ENCODE data around the gene MAB21L3. TPM values are rescaled to one million over a fixed set of nuclear protein-coding genes. Genes with fewer than 3 reads are reported as not detected.

The MAB21L3 gene
- total and polyA plus RNA-seq, 2 donors (not counting 3 experiments of a cell fraction or from before 2014, with no cell fraction given): not detected

- FAIRE-seq (no peak), DNase-seq (ENCODE audit: low read depth, low spot score) (no peak)
- H2AFZ ChIP-seq (ENCODE audit: low read depth, low read length): no peak overlapping the region
- no peak overlapping the region for H3K4me3 ChIP-seq (replicated peaks in 1 of 3; ENCODE audit: insufficient read depth in 1 of 3, low read depth in 1 of 3, low read length in 3 of 3)
- TF ChIP-seq JUN (IDR thresholded peaks at IDR 0.05; ENCODE audit: borderline replicate concordance, insufficient read depth, insufficient read length, low read depth) (no peak), FOS (IDR thresholded peaks at IDR 0.05; ENCODE audit: borderline replicate concordance, insufficient read depth, low read length) (no peak), POLR2A (IDR thresholded peaks at IDR 0.05; ENCODE audit: low read depth, low read length) (no peak), MAX (IDR thresholded peaks at IDR 0.05; ENCODE audit: insufficient read depth, insufficient read length) (no peak), CTCF (IDR thresholded peaks at IDR 0.05; ENCODE audit: extremely low read depth in 1 of 2, insufficient read depth in 1 of 2, low read depth in 1 of 2, low read length in 2 of 2) (no peak), POLR2AphosphoS5 (IDR thresholded peaks at IDR 0.05; ENCODE audit: insufficient read depth, low read depth, low read length) (no peak), MYC (IDR thresholded peaks at IDR 0.05; ENCODE audit: low read depth, low read length) (no peak), GATA2 (IDR thresholded peaks at IDR 0.05; ENCODE audit: insufficient read depth, insufficient read length, low read depth, low read length) (no peak), EZH2 (IDR thresholded peaks at IDR 0.05; ENCODE audit: borderline replicate concordance, low read depth, low read length, severe bottlenecking) (no peak)
- no peaks in the 10 kb centered on the region for H3K79me2 ChIP-seq (ENCODE audit: control insufficient read depth, insufficient read depth, low read length)
- no peaks in the 10 kb centered on the region for H3K36me3 ChIP-seq (ENCODE audit: control insufficient read depth in 2 of 2, extremely low read depth in 1 of 2, insufficient read depth in 2 of 2, low read length in 2 of 2)
- CTCF ChIA-PET: interaction anchor here (1.1 kb wide), 1 partner anchor 32 kb away, joined by 3 read pairs; no protein-coding TSS in a partner anchor
- no peak overlapping the region for H3K9ac ChIP-seq (replicated peaks; ENCODE audit: extremely low read depth, insufficient read depth, low read length)
- no peak overlapping the region for H3K4me2 ChIP-seq (ENCODE audit: insufficient read depth, low read length)
- dilution Hi-C loops (cut with MboI; ENCODE audit: extremely low pct_ligation_motif_present, low sequenced_read_pairs) (no loop called here), intact Hi-C loops (cut with micrococcal nuclease) (no loop called here)
- H3K4me1 ChIP-seq (ENCODE audit: control insufficient read depth, extremely low read depth, insufficient read depth, low read length): no peaks in the 10 kb centered on the region
- no TSS peak for BruUV-seq (replicated peaks)
- POLR2A ChIA-PET: no interaction called here
- no peaks in the 10 kb centered on the region for H3K27me3 ChIP-seq (ENCODE audit: control insufficient read depth in 2 of 2, insufficient read depth in 2 of 2, low read length in 2 of 2)
- no peak overlapping the region for H3K27ac ChIP-seq (ENCODE audit: insufficient read depth, low read depth, low read length)
- no peaks in the 10 kb centered on the region for H3K9me1 ChIP-seq (replicated peaks; ENCODE audit: control insufficient read depth, extremely low read depth, insufficient read depth, low read length)
- H4K20me1 ChIP-seq (replicated peaks; ENCODE audit: control insufficient read depth, extremely low read depth, insufficient read depth, low read length): no peaks in the 10 kb centered on the region
- H3K9me3 ChIP-seq (replicated peaks; ENCODE audit: control insufficient read depth, insufficient read depth, low read length): no peaks in the 10 kb centered on the region
Measured at GRCh38 chr1:116106646-116107045, 4.6 kb upstream of the MAB21L3 start.

Data from endothelial cell of umbilical vein (primary cell).